ENCODE data around the gene LRRC66.

LRRC66 gene

GRCh38 chr4:52012651-52013050 lies 7.5 kb downstream of the LRRC66 start:
- no peak for DNase-seq

DNA sequence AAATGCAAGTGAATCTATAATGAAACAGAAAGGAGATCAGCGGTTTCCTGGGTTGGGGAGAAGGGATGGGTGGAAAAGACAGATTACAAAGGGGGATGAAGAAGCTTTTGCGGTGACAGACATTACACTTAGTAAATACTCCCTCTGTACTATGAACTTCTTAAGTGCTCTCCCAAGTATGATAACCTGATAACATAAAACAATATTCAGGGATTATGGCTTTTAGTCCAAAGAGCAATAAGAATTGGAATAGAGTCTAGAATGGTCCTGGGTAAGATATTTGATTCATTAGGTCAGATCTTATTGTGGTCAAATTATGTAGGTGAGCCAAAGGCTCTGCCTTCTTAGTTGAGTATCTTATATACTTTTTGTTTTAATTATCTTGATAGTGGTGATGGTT lies 9.2 kb downstream of the LRRC66 start:
- no peak for DNase-seq

DNA sequence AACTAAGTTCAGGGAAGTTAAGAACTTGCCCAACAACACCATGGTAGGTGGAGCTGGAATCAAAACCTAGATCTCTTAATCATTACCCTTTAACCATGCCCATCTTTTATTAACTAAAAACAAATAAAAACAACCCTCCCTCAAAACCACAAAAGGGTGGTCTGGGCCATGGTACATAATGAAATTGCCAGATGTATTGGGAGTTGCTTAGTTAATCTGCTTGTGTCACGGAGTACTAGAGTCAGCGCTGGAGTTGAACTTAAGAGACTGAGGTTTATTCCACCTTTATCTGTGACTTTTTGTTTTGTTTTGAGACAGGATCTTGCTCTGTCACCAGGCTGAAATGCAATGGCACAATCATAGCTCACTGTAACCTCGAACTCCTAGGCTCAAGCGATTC lies 13.3 kb downstream of the LRRC66 start:
- DNase-seq = no peak

DNA sequence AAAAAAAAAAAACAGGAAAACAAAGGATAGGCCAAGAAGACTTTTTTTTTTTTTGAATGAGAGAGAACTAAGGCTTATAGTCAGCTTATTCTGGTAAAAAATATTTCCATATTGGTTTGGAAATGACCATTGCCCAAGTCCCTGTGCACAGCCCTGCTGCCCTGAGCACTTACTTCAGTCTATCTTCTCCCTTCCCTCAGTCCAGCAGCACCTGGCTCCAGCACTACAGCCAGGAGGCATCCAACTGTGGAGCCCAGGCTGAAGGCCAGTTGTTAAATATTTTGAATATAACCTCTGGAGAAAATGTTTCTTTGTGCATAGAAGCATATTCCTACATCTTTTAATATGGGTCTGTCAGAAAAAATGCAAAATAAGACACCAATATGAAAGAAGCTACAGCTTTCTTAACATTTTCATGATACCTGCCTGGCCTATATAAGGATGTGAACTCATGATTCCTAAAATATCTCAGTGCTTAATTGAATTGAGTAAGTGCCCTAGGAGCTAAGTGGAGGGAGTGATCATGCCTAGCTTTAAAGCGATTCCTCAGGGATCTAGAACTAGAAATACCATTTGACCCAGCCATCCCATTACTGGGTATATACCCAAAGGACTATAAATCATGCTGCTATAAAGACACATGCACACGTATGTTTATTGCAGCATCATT lies 14.4 kb downstream of the LRRC66 start:
- DNase-seq = no peak

DNA sequence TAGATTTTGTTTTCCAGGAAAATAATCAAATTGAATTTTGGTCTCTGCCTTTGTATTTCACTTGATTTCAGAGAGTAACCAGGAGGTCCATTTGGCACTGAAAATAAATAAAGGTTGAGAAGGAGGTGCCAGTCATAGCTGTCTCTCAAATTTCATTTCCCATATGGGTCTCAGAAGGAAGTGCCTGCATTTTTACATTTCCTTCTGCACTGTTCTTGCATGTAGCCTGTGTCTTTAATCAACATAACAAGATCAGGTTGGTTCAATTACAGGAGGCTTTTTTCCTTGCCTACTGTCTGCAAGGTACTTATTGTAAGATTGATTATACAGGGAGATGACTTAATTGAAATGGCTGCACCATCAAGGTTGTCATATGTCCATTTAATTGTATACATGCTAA lies 15.7 kb downstream of the LRRC66 start:
- no peak for DNase-seq

GRCh38 chr4:52001616-52002015 lies 18.5 kb downstream of the LRRC66 start:
- no peak for DNase-seq

DNA sequence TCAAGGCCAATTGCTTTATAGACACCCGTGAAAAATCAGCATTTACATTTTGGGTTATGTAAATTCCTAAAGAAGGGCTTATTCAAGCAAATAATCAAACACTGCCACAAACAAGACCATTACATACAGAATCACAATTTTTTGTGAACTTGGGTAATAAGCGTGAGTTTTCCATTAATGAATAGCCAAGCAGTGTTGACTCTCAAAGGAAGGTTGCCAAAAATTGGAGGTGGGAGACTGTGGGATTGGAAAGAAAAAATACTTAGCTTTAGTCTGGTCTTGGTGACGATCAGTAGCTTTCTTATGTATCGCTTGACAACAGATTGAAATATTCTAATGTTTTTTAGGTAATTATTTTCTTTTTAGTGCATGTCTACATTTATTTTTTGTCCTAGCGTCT lies 20.9 kb downstream of the LRRC66 start:
- DNase-seq = no peak

GRCh38 chr4:51998837-51999236 lies 21.3 kb downstream of the LRRC66 start:
- DNase-seq = no peak

GRCh38 chr4:51997647-51998046 lies 22.5 kb downstream of the LRRC66 start:
- no peak for DNase-seq

- no peak for DNase-seq
Observed at GRCh38 chr4:51995647-51996220, 24.4 kb downstream of the LRRC66 start.

- no peak for DNase-seq
Observed at GRCh38 chr4:51965862-51966261, 54.3 kb downstream of the LRRC66 start.

- DNase-seq = no peak
Observed at GRCh38 chr4:51963841-51964517, 56.2 kb downstream of the LRRC66 start.

- no peak for DNase-seq
Observed at GRCh38 chr4:51960486-51960885, 59.7 kb downstream of the LRRC66 start.

GRCh38 chr4:51958199-51958968 lies 61.8 kb downstream of the LRRC66 start:
- DNase-seq = no peak
